Right renal cortex interstitium (tissue), 3 donors: Measurements from ENCODE around the gene HGD. TPM values are rescaled to one million over a fixed set of nuclear protein-coding genes. Genes with fewer than 3 reads are reported as not detected.
A peak's percentile ranks its signal among the peaks of the same experiment; 100 is the strongest.
"Not testable (repeated sequence)": the region's sequence is repeated elsewhere in the genome, so short reads cannot be mapped to it uniquely, and the experiment has no call there.

Experiments
- DNase-seq, 3 donors: peaks; one replicate each; pipeline ENCODE4 v3.0.0-alpha.2; 2013; ENCODE audit warnings: low read depth in 3 of 3, low spot score in 2 of 3
- polyA plus RNA-seq, 3 donors: library from polyadenylated mRNA; unstranded; fragments of 120-200 nt; gene quantifications; one replicate each; pipeline ENCODE4 v1.2.1, GENCODE V29; 2013; ENCODE audit not compliant: insufficient read length in 3 of 3

Gene HGD
- polyA plus RNA-seq, 3 donors = 76.4 to 93.1 (median 88.3) TPM

- no peak for DNase-seq
Measured at GRCh38 chr3:120680193-120680894, 1.7 kb downstream of the HGD start.

GRCh38 chr3:120678984-120679383 lies 3.1 kb downstream of the HGD start:
- no peak for DNase-seq

GRCh38 chr3:120678331-120678947 lies 3.6 kb downstream of the HGD start:
- peak; percentile 41 to 58 (median 48) for DNase-seq

GRCh38 chr3:120677193-120677592 lies 4.8 kb downstream of the HGD start:
- DNase-seq = not testable (repeated sequence)

GRCh38 chr3:120673116-120673515 lies 8.9 kb downstream of the HGD start:
- DNase-seq = no peak

- DNase-seq = no peak
Measured at GRCh38 chr3:120670576-120670975, 11.5 kb downstream of the HGD start.

GRCh38 chr3:120664926-120665325 lies 17.1 kb downstream of the HGD start:
- DNase-seq = no peak

- no peak for DNase-seq
Measured at GRCh38 chr3:120661945-120662344, 20.1 kb downstream of the HGD start.

- DNase-seq = no peak
Measured at GRCh38 chr3:120661106-120661905, 20.7 kb downstream of the HGD start.

- DNase-seq = no peak
Measured at GRCh38 chr3:120659834-120660233, 22.2 kb downstream of the HGD start.

GRCh38 chr3:120659285-120659684 lies 22.8 kb downstream of the HGD start:
- no peak for DNase-seq

GRCh38 chr3:120652896-120653545 lies 29.0 kb downstream of the HGD start:
- DNase-seq = no peak

GRCh38 chr3:120652281-120652680 lies 29.8 kb downstream of the HGD start:
- DNase-seq = no peak

GRCh38 chr3:120650311-120650710 lies 31.7 kb downstream of the HGD start:
- no peak for DNase-seq

- no peak for DNase-seq
Measured at GRCh38 chr3:120649830-120650233, 32.2 kb downstream of the HGD start.

GRCh38 chr3:120648290-120648689 lies 33.7 kb downstream of the HGD start:
- no peak for DNase-seq

GRCh38 chr3:120646771-120647432 lies 35.1 kb downstream of the HGD start:
- no peak for DNase-seq

- DNase-seq = no peak
Measured at GRCh38 chr3:120645083-120645845, 36.8 kb downstream of the HGD start.

- no peak for DNase-seq
Measured at GRCh38 chr3:120642368-120642948, 39.6 kb downstream of the HGD start.
